ENCODE data around the gene TRIM52. TPM values are rescaled to one million over a fixed set of nuclear protein-coding genes. Genes with fewer than 3 reads are reported as not detected.
"Not testable (repeated sequence)": the region's sequence is repeated elsewhere in the genome, so short reads cannot be mapped to it uniquely, and the experiment has no call there.

Gene TRIM52
- total and polyA plus RNA-seq, 10 of the 15 experiments (the other 5 are each of a cell fraction or from before 2014, with no cell fraction given), result 1.4 to 24.3 (median 8.1) TPM

GRCh38 chr5:181212080-181212479, 48.9 kb downstream of the TRIM52 start (continued):
- no peak for TF ChIP-seq ZBTB33 (IDR thresholded peaks at IDR 0.05)
- no peak for TF ChIP-seq ZBED1 (IDR thresholded peaks at IDR 0.05; ENCODE audit: borderline replicate concordance)

GRCh38 chr5:181211208-181211607, 49.7 kb downstream of the TRIM52 start:
- 58% methylated on average over 7 of the region's 7 CpGs for WGBS (ENCODE audit: insufficient coverage, insufficient replicate concordance, low lambda C conversion rate, missing lambda C conversion rate)
- TF ChIP-seq FOXM1 (IDR thresholded peaks at IDR 0.05; ENCODE audit: low read depth, low read length) (no peak), RELA (IDR thresholded peaks at IDR 0.05; ENCODE audit: borderline replicate concordance, partially characterized antibody) (no peak), MYB (IDR thresholded peaks at IDR 0.05; ENCODE audit: borderline replicate concordance, low read depth, low read length) (no peak), PAX5 (IDR thresholded peaks at IDR 0.05; ENCODE audit: borderline replicate concordance, low read depth, low read length) (no peak), CHD2 (IDR thresholded peaks at IDR 0.05; ENCODE audit: borderline replicate concordance, low read depth, low read length) (no peak), PKNOX1 (IDR thresholded peaks at IDR 0.05) (no peak), BACH1 (IDR thresholded peaks at IDR 0.05; ENCODE audit: borderline replicate concordance) (no peak), SMARCA5 (IDR thresholded peaks at IDR 0.05) (no peak), FOXK2 (IDR thresholded peaks at IDR 0.05) (no peak), HDAC2 (IDR thresholded peaks at IDR 0.05) (no peak), YY1 (IDR thresholded peaks at IDR 0.05; ENCODE audit: low read depth, low read length) (no peak)
- Histone ChIP-seq H3K27me3 (replicated peaks in 1 of 2; ENCODE audit: control insufficient read depth in 2 of 2, insufficient read depth in 2 of 2, low read length in 1 of 2) (no peaks in the 10 kb centered on the region), H3K27ac (ENCODE audit: control insufficient read depth, insufficient read depth) (no peak overlapping the region), H3K79me2 (ENCODE audit: control insufficient read depth, insufficient read depth, low read length) (no peaks in the 10 kb centered on the region), H3K4me1 (ENCODE audit: control insufficient read depth, insufficient read depth, low read length) (peaks cover under 1% of the 10 kb centered on the region; the same call in 1 of the 2 replicates), H3K36me3 (ENCODE audit: control insufficient read depth in 2 of 2, insufficient read depth in 2 of 2, low read length in 1 of 2) (no peaks in the 10 kb centered on the region), H3K9ac (ENCODE audit: control insufficient read depth, insufficient read depth, low read length) (no peak overlapping the region), H3K4me2 (ENCODE audit: control insufficient read depth, insufficient read depth) (no peak overlapping the region), H2AFZ (ENCODE audit: control insufficient read depth, low read depth, low read length) (no peak overlapping the region), H4K20me1 (ENCODE audit: control insufficient read depth, insufficient read depth) (no peaks in the 10 kb centered on the region), H3K4me3 (no peak overlapping the region), H3K9me3 (replicated peaks; ENCODE audit: control insufficient read depth, insufficient read depth, low read length) (no peaks in the 10 kb centered on the region)
- intact Hi-C loops (cut with micrococcal nuclease; ENCODE audit: unreplicated experiment), result no loop called here
- DNase-seq (ENCODE audit: low read depth, low spot score) (no peak), FAIRE-seq (no peak), ATAC-seq (no peak)
- ChIA-PET CTCF (interaction anchor here (1.7 kb wide), 1 partner anchor 26 kb away, joined by 5 read pairs; no protein-coding TSS in a partner anchor), RAD21 (ENCODE audit: unreplicated experiment) (no interaction called here), POLR2A (interaction anchor here (0.6 to 1.2 kb wide), 2 partner anchors 12 to 40 kb away, joined by 4 to 5 read pairs; no protein-coding TSS in a partner anchor), SMC1A (ENCODE audit: uncharacterized antibody, unreplicated experiment) (no interaction called here)
- in situ Hi-C loops (cut with MboI), result no loop called here
- no TSS peak for BruUV-seq (replicated peaks)

- H3K27me3 ChIP-seq (replicated peaks in 1 of 2; ENCODE audit: control insufficient read depth in 2 of 2, insufficient read depth in 2 of 2, low read length in 1 of 2); FAIRE-seq; H4K20me1 ChIP-seq (ENCODE audit: control insufficient read depth, insufficient read depth); H3K36me3 ChIP-seq (ENCODE audit: control insufficient read depth in 2 of 2, insufficient read depth in 2 of 2, low read length in 1 of 2); BruUV-seq (replicated peaks); CTCF ChIA-PET; H3K79me2 ChIP-seq (ENCODE audit: control insufficient read depth, insufficient read depth, low read length); SMC1A ChIA-PET (ENCODE audit: uncharacterized antibody, unreplicated experiment); ATAC-seq; H3K9me3 ChIP-seq (replicated peaks; ENCODE audit: control insufficient read depth, insufficient read depth, low read length); H3K9ac ChIP-seq (ENCODE audit: control insufficient read depth, insufficient read depth, low read length); H3K4me1 ChIP-seq (ENCODE audit: control insufficient read depth, insufficient read depth, low read length); H3K27ac ChIP-seq (ENCODE audit: control insufficient read depth, insufficient read depth); H3K4me3 ChIP-seq; in situ Hi-C loops (cut with MboI); DNase-seq (ENCODE audit: low read depth, low spot score); H3K4me2 ChIP-seq (ENCODE audit: control insufficient read depth, insufficient read depth); intact Hi-C loops (cut with micrococcal nuclease; ENCODE audit: unreplicated experiment); RAD21 ChIA-PET (ENCODE audit: unreplicated experiment); H2AFZ ChIP-seq (ENCODE audit: control insufficient read depth, low read depth, low read length); POLR2A ChIA-PET: not testable (repeated sequence)
- WGBS (ENCODE audit: insufficient coverage, insufficient replicate concordance, low lambda C conversion rate, missing lambda C conversion rate), result 72% methylated on average over 17 of the region's 17 CpGs
These were observed 50.2 kb downstream of the TRIM52 start for GRCh38 chr5:181210698-181211097.

Data from GM12878 (cell line).